Esophagus squamous epithelium (tissue), 5 donors: ENCODE measurements around the gene TSC22D1. TPM values are rescaled to one million over a fixed set of nuclear protein-coding genes. Genes with fewer than 3 reads are reported as not detected.

Experiments
- DNase-seq: peaks from one replicate; lab custom pipeline; 2025; lab: John Stamatoyannopoulos, UW
- H3K27ac ChIP-seq, 4 donors: fragments of 200-600 bp; sonication (generic); one replicate each; pipeline ENCODE4 v1.5.1; 2016 to 2019; ENCODE audit warnings: mild to moderate bottlenecking in 1 of 4
- H3K27me3 ChIP-seq, 4 donors: fragments of 200-600 bp; sonication (generic); 1 replicate in 3 of 4; 2 replicates in 1 of 4; pipeline versions ENCODE4 v1.5.1 to v1.6.0; 2017 to 2021; ENCODE audit warnings: antibody characterized with exemption in 1 of 4
- H3K36me3 ChIP-seq, 3 donors: fragments of 200-600 bp; sonication (generic); one replicate each; pipeline ENCODE4 v1.5.1; 2016 to 2019
- H3K4me1 ChIP-seq, 3 donors: fragments of 200-600 bp; sonication (generic); one replicate each; pipeline ENCODE4 v1.5.1; 2017 to 2019
- H3K4me3 ChIP-seq, 4 donors: fragments of 200-600 bp; sonication (generic); 1 replicate in 3 of 4; 2 replicates in 1 of 4; pipeline ENCODE4 v1.5.1; 2016 to 2019; ENCODE audit warnings: mild to moderate bottlenecking in 2 of 4, moderate library complexity in 1 of 4
- H3K9me3 ChIP-seq, 3 donors: fragments of 200-600 bp; sonication (generic); one replicate each; pipeline ENCODE4 v1.5.1; 2016 to 2019
- CTCF ChIP-seq, 6 experiments: fragments of 450-650 bp in 4 of 6; fragments of 200-600 bp in 2 of 6; sonication (generic) in 2 of 6; IDR thresholded peaks; one replicate each; pipeline ENCODE4 v1.5.1; 2016 to 2019; ENCODE audit warnings: antibody characterized with exemption in 6 of 6, mild to moderate bottlenecking in 4 of 6, moderate library complexity in 4 of 6
- POLR2A ChIP-seq, 4 donors: fragments of 450-650 bp; IDR thresholded peaks; one replicate each; pipeline ENCODE4 v1.6.1; 2017; ENCODE audit warnings: antibody characterized with exemption in 4 of 4, mild to moderate bottlenecking in 4 of 4, moderate library complexity in 3 of 4
- WGBS, 2 donors: methylation state at CpG; one replicate each; pipeline ENCODE4 v1.1.5; 2018; 5-methylcytosine and 5-hydroxymethylcytosine counted together
- intact Hi-C: fragments of 100-400 bp; cut with DNase I; formaldehyde crosslinking; loops from one replicate; pipeline ENCODE4 v1.15.0; 2022
- total RNA-seq, 4 donors: library from RNA; depleted of rRNA; stranded (reverse); fragments of >200 nt; gene quantifications; one replicate each; pipeline ENCODE4 v1.1.0, GENCODE V29; 2016
- donor health status: DM: yes; HTN: yes; CAD: no.

Gene TSC22D1
- total RNA-seq, 4 donors from 2014 or later, result 18.8 to 103 (median 35.1) TPM

- WGBS, 2 donors, result 61 to 77% methylated on average over 2 of the region's 4 CpGs
- no peak overlapping the region for H3K4me3 ChIP-seq
- peaks cover 0 to 4% (median 0%) of the 10 kb centered on the region in 3 donors for H3K4me1 ChIP-seq
- no peaks in the 10 kb centered on the region for H3K27me3 ChIP-seq
- intact Hi-C loops, result no loop called here
- TF ChIP-seq CTCF (IDR thresholded peaks at IDR 0.05) (no peak), POLR2A (IDR thresholded peaks at IDR 0.05) (no peak)
- DNase-seq, result no peak
- H3K36me3 ChIP-seq, result no peaks in the 10 kb centered on the region
- H3K9me3 ChIP-seq, result no peaks in the 10 kb centered on the region
- no peak overlapping the region for H3K27ac ChIP-seq
Observed at GRCh38 chr13:44409595-44409994, 166.5 kb downstream of the TSC22D1 start.

GRCh38 chr13:44407891-44408290 lies 168.2 kb downstream of the TSC22D1 start:
- Histone ChIP-seq H3K27me3 (no peaks in the 10 kb centered on the region), H3K4me3 (no peak overlapping the region), H3K36me3 (no peaks in the 10 kb centered on the region), H3K27ac (no peak overlapping the region), H3K4me1 (peaks cover 0 to 20% (median 7%) of the 10 kb centered on the region in 3 donors), H3K9me3 (no peaks in the 10 kb centered on the region)
- no peak for DNase-seq
- intact Hi-C loops, result no loop called here
- WGBS, 2 donors, result 78 to 100% methylated on average over 4 to 7 of the region's 7 CpGs
- TF ChIP-seq CTCF (IDR thresholded peaks at IDR 0.05) (no peak), POLR2A (IDR thresholded peaks at IDR 0.05) (no peak)

GRCh38 chr13:44407379-44407778 lies 168.8 kb downstream of the TSC22D1 start:
- Histone ChIP-seq H3K36me3 (no peaks in the 10 kb centered on the region), H3K9me3 (no peaks in the 10 kb centered on the region), H3K27ac (no peak overlapping the region), H3K27me3 (no peaks in the 10 kb centered on the region), H3K4me1 (peaks cover 0 to 25% (median 7%) of the 10 kb centered on the region in 3 donors), H3K4me3 (no peak overlapping the region)
- intact Hi-C loops, result no loop called here
- WGBS, 2 donors, result 71 to 95% methylated on average over 3 of the region's 3 CpGs
- TF ChIP-seq POLR2A (IDR thresholded peaks at IDR 0.05) (no peak), CTCF (IDR thresholded peaks at IDR 0.05) (no peak)
- DNase-seq, result no peak

- no peaks in the 10 kb centered on the region for H3K36me3 ChIP-seq
- no peak overlapping the region for H3K4me3 ChIP-seq
- DNase-seq, result no peak
- WGBS, 2 donors, result 57 to 81% methylated on average over 4 to 5 of the region's 5 CpGs
- TF ChIP-seq CTCF (IDR thresholded peaks at IDR 0.05) (no peak), POLR2A (IDR thresholded peaks at IDR 0.05) (no peak)
- peaks cover 0 to 28% (median 7%) of the 10 kb centered on the region in 3 donors for H3K4me1 ChIP-seq
- H3K27me3 ChIP-seq, result no peaks in the 10 kb centered on the region
- H3K9me3 ChIP-seq, result no peaks in the 10 kb centered on the region
- intact Hi-C loops, result no loop called here
- H3K27ac ChIP-seq, result peak overlapping the region in 1 of 4 donors; percentile 18
Observed at GRCh38 chr13:44406617-44407016, 169.5 kb downstream of the TSC22D1 start.

GRCh38 chr13:44404261-44405132 lies 171.6 kb downstream of the TSC22D1 start:
- peak overlapping the region in 1 of 4 donors; percentile 51 for H3K27ac ChIP-seq
- TF ChIP-seq CTCF (IDR thresholded peaks at IDR 0.05) (no peak), POLR2A (IDR thresholded peaks at IDR 0.05) (no peak)
- intact Hi-C loops, result no loop called here
- peak overlapping the region in 1 of 4 donors; percentile 6 for H3K4me3 ChIP-seq
- no peaks in the 10 kb centered on the region for H3K9me3 ChIP-seq
- H3K27me3 ChIP-seq, result no peaks in the 10 kb centered on the region
- 73 to 86% methylated on average over 6 to 14 of the region's 15 CpGs for WGBS, 2 donors
- DNase-seq, result no peak
- H3K36me3 ChIP-seq, result no peaks in the 10 kb centered on the region
- H3K4me1 ChIP-seq, result peaks cover 0 to 28% (median 7%) of the 10 kb centered on the region in 3 donors
